Ishikawa (cell line): ENCODE results near the gene IRX2.

ENCODE experiments used
- EGR1 ChIP-seq: IDR thresholded peaks from 2 replicates; pipeline ENCODE4 v1.6.1; 2012
- EP300 ChIP-seq: IDR thresholded peaks from 2 replicates; pipeline ENCODE4 v1.6.1; 2012; ENCODE audit warnings: borderline replicate concordance

- TF ChIP-seq EP300 = no peak
- no peak for TF ChIP-seq EGR1
Observed at GRCh38 chr5:2721385-2722138, 29.9 kb downstream of the IRX2 start.
